Measurements from ENCODE around the gene SYP. TPM values are rescaled to one million over a fixed set of nuclear protein-coding genes. Genes with fewer than 3 reads are reported as not detected.
A peak's percentile ranks its signal among the peaks of the same experiment; 100 is the strongest.

SYP gene
- total RNA-seq, 1 donor from 2014 or later = 0.07 TPM

DNA sequence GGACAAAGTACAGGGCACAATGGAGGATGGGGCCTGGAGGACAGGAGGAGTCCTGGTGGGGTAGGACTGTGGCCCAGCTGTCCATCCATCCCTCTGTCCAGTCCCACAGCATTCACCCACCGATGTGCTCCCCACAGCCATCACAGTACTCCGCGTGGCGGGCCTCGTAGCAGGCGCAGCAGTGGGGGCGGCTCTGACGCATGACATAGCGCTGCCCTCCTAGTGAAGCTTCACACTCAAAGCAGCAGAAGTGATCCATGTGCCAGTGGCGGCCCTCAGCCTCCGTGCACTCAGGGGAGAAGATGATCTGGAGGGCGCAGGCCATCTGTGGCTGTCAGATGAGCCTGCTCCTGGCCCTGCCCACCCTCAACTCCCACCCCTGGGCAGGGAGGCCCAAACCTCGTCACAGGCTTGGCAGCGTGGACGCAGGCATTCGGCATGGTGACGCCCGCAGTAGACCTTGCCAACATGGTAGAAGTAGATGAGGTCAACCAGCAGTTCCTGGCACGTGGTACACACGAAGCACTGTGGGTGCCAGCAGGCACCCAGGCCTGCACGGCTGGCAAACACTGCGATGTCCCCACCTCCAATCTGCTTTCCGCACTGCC lies 22.0 kb downstream of the SYP start:
- H3K27me3 Mint-ChIP-seq (ENCODE audit: insufficient read depth, low read depth) = peaks cover 14% of the 10 kb centered on the region
- Histone ChIP-seq H3K4me1 (no peaks in the 10 kb centered on the region), H3K9me3 (ENCODE audit: low read depth) (no peaks in the 10 kb centered on the region), H4K20me1 (ENCODE audit: low read depth) (no peaks in the 10 kb centered on the region), H3K27ac (no peak overlapping the region), H3K4me3 (no peak overlapping the region), H3K4me2 (no peak overlapping the region), H3K9ac (no peak overlapping the region), H3K79me2 (ENCODE audit: low read depth) (no peaks in the 10 kb centered on the region), H3K36me3 (no peaks in the 10 kb centered on the region), H2AFZ (replicated peaks) (no peak overlapping the region), H3F3A (ENCODE audit: low read depth) (no peaks in the 10 kb centered on the region), H3K27me3 (peaks cover 5% of the 10 kb centered on the region)
- TF ChIP-seq, protein P1, sequence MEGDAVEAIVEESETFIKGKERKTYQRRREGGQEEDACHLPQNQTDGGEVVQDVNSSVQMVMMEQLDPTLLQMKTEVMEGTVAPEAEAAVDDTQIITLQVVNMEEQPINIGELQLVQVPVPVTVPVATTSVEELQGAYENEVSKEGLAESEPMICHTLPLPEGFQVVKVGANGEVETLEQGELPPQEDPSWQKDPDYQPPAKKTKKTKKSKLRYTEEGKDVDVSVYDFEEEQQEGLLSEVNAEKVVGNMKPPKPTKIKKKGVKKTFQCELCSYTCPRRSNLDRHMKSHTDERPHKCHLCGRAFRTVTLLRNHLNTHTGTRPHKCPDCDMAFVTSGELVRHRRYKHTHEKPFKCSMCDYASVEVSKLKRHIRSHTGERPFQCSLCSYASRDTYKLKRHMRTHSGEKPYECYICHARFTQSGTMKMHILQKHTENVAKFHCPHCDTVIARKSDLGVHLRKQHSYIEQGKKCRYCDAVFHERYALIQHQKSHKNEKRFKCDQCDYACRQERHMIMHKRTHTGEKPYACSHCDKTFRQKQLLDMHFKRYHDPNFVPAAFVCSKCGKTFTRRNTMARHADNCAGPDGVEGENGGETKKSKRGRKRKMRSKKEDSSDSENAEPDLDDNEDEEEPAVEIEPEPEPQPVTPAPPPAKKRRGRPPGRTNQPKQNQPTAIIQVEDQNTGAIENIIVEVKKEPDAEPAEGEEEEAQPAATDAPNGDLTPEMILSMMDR (IDR thresholded peaks at IDR 0.05) = no peak
- TF ChIP-seq EZH2 (IDR thresholded peaks at IDR 0.05) (no peak), EZH2phosphoT487 (IDR thresholded peaks at IDR 0.05) (no peak)
- H3K36me3 Mint-ChIP-seq = peaks cover 10% of the 10 kb centered on the region
- no peaks in the 10 kb centered on the region for H3K4me1 Mint-ChIP-seq
- H3K27ac Mint-ChIP-seq = peak overlapping the region; percentile 8
- H3K4me3 Mint-ChIP-seq = no peak overlapping the region
- peaks cover 44% of the 10 kb centered on the region for H3K9me3 Mint-ChIP-seq
- DNase-seq (ENCODE audit: low spot score) = no peak

DNA sequence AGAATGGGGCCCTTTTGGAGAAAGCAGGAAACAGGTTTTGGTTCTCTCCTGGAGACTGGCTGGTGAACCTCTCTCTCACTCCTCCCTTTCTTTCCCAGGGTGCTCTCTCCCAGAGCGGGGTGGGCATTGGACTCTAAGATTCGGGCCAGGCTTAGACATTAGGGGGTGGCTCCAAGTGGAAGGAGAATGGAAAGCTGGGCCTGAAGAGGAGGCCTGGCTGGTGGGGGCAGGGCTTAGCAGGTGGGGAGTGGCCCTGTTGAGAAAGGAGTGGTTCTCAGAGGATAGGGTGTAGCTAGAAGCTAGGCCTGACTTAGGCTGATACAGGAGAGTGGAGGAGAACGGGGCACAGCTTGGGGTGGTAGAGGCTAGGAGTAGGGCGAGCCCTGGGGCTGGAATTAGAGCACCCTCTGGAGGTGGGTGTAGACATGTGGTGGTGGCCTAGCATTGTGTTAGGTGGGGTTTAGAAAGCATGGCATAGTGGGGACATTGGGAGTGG lies 22.6 kb downstream of the SYP start:
- H3F3A ChIP-seq (ENCODE audit: low read depth) = no peaks in the 10 kb centered on the region
- peaks cover 15% of the 10 kb centered on the region for H3K27me3 Mint-ChIP-seq (ENCODE audit: insufficient read depth, low read depth)
- H3K79me2 ChIP-seq (ENCODE audit: low read depth) = no peaks in the 10 kb centered on the region
- no peak overlapping the region for H3K4me2 ChIP-seq
- no peak overlapping the region for H3K27ac ChIP-seq
- H3K27me3 ChIP-seq = peaks cover 11% of the 10 kb centered on the region
- H3K36me3 Mint-ChIP-seq = peaks cover 10% of the 10 kb centered on the region
- H3K4me3 ChIP-seq = no peak overlapping the region
- H3K9me3 ChIP-seq (ENCODE audit: low read depth) = no peaks in the 10 kb centered on the region
- H3K4me1 Mint-ChIP-seq = no peaks in the 10 kb centered on the region
- H4K20me1 ChIP-seq (ENCODE audit: low read depth) = no peaks in the 10 kb centered on the region
- no peaks in the 10 kb centered on the region for H3K36me3 ChIP-seq
- no peak for DNase-seq (ENCODE audit: low spot score)
- no peaks in the 10 kb centered on the region for H3K4me1 ChIP-seq
- peak overlapping the region; percentile 8 for H3K27ac Mint-ChIP-seq
- no peak overlapping the region for H3K4me3 Mint-ChIP-seq
- no peak overlapping the region for H3K9ac ChIP-seq
- peaks cover 46% of the 10 kb centered on the region for H3K9me3 Mint-ChIP-seq
- H2AFZ ChIP-seq (replicated peaks) = no peak overlapping the region
- TF ChIP-seq EZH2 (IDR thresholded peaks at IDR 0.05) (no peak), EZH2phosphoT487 (IDR thresholded peaks at IDR 0.05) (no peak)
- TF ChIP-seq, protein P1 (IDR thresholded peaks at IDR 0.05) = no peak

DNA sequence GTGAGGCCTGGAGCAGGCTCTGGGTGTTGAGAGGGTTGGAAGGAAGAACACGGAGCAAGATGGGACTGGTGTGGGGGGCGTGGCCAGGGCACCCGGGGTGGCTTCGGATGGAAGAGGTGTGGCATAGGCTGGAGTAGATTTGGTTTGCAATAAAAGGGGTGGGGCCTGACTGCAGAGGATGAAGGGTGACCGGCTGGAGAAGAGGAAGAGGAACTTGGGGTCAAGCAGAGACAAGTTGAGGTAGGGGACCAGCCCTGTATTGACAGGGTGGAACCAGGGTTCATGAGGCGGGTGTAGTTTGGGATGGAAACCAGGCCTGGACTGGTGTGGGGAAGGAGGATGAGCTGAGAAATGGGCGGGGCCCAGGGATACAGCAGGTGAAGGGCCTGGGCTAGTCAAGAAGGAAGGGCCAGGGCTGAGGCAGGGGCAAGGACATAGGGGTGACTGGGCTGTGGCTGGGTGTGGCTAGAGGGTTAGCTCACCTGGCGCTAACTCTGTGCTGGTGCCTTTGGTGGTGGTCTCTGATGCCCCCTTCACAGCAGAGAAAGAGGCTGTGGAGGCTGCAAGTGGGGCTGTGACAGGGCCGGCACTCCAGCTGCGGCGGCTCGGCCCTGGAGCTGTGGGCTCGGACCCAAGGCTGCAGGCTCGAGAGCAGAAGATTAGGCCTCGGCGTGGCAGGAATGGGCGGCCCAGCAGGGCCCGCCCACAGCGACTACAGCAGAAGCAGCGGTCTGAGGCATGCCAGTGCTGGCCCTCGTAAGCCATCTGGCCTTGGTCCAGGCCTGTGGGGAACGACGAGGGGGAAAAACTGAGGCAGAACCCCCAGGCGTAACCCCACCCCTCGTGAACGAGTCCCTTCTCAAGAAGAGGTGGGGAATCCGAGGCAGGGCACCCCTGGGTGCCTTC lies 23.3 kb downstream of the SYP start:
- H3K27me3 Mint-ChIP-seq (ENCODE audit: insufficient read depth, low read depth) = peaks cover 20% of the 10 kb centered on the region

More for the DNA sequence above, 23.3 kb downstream of the SYP start:
- peaks cover 10% of the 10 kb centered on the region for H3K36me3 Mint-ChIP-seq
- peaks cover 42% of the 10 kb centered on the region for H3K9me3 Mint-ChIP-seq
- H3K27ac Mint-ChIP-seq = no peak overlapping the region
- Histone ChIP-seq H3K4me1 (no peaks in the 10 kb centered on the region), H3K4me3 (no peak overlapping the region), H4K20me1 (ENCODE audit: low read depth) (no peaks in the 10 kb centered on the region), H3K9me3 (ENCODE audit: low read depth) (no peaks in the 10 kb centered on the region), H3K36me3 (no peaks in the 10 kb centered on the region), H3K27ac (no peak overlapping the region), H2AFZ (replicated peaks) (no peak overlapping the region), H3K27me3 (peaks cover 18% of the 10 kb centered on the region), H3K4me2 (no peak overlapping the region), H3K79me2 (ENCODE audit: low read depth) (no peaks in the 10 kb centered on the region), H3K9ac (no peak overlapping the region), H3F3A (ENCODE audit: low read depth) (no peaks in the 10 kb centered on the region)
- TF ChIP-seq EZH2phosphoT487 (IDR thresholded peaks at IDR 0.05) (no peak), EZH2 (IDR thresholded peaks at IDR 0.05) (no peak)
- TF ChIP-seq, protein P1 (IDR thresholded peaks at IDR 0.05) = no peak
- no peak overlapping the region for H3K4me3 Mint-ChIP-seq
- no peaks in the 10 kb centered on the region for H3K4me1 Mint-ChIP-seq
- no peak for DNase-seq (ENCODE audit: low spot score)
